Testis (tissue), 3 donors: Measurements from ENCODE around the gene EXOC7. TPM values are rescaled to one million over a fixed set of nuclear protein-coding genes. Genes with fewer than 3 reads are reported as not detected.

Source experiments
- DNase-seq: peaks from one replicate; pipeline ENCODE4 v3.0.0-alpha.2; 2019
- H3K27ac ChIP-seq, 2 donors: fragments of 200-600 bp; sonication (generic); one replicate each; pipeline ENCODE4 v1.5.1; 2019
- H3K27me3 ChIP-seq: fragments of 200-600 bp; sonication (generic); one replicate; pipeline ENCODE4 v1.5.1; 2019
- H3K36me3 ChIP-seq: fragments of 200-600 bp; sonication (generic); one replicate; pipeline ENCODE4 v1.5.1; 2017; ENCODE audit warnings: low read depth; ENCODE audit errors: missing control alignments
- H3K4me1 ChIP-seq: fragments of 200-600 bp; sonication (generic); one replicate; pipeline ENCODE4 v1.5.1; 2019
- H3K4me3 ChIP-seq, 2 donors: fragments of 200-600 bp; sonication (generic); one replicate each; pipeline ENCODE4 v1.5.1; 2017 to 2019
- H3K9me3 ChIP-seq: fragments of 200-600 bp; sonication (generic); one replicate; pipeline ENCODE4 v1.5.1; 2017
- POLR2A ChIP-seq: fragments of 450-650 bp; IDR thresholded peaks from one replicate; pipeline ENCODE4 v1.6.1; 2017; ENCODE audit warnings: antibody characterized with exemption, mild to moderate bottlenecking, moderate library complexity
- WGBS, 2 donors: methylation state at CpG; one replicate each; pipeline ENCODE4 v1.1.5; 2018; 5-methylcytosine and 5-hydroxymethylcytosine counted together
- intact Hi-C: fragments of 100-400 bp; cut with DNase I; formaldehyde crosslinking; loops from one replicate; pipeline ENCODE4 v1.15.1; 2023; ENCODE audit warnings: low total_unique reads
- polyA plus RNA-seq: library from polyadenylated mRNA; stranded (reverse); fragments of 350-450 nt; fragmentation: Illumina TruSeq; extraction: RNeasy Lipid Tissue Mini Kit (QIAGEN cat#74804); gene quantifications from one replicate; pipeline ENCODE4 v1.2.3, GENCODE V29; 2014; ENCODE audit warnings: low read depth, low replicate concordance; ENCODE audit not compliant: insufficient read depth
- total RNA-seq, 2 donors: library from RNA; depleted of rRNA; stranded (reverse); fragments of >200 nt; gene quantifications; one replicate each; pipeline ENCODE4 v1.2.3, GENCODE V29; 2016
- TF ChIP-seq, protein P1 (sequence below), 3 experiments: fragments of 450-650 bp in 2 of 3; fragments of 200-600 bp in 1 of 3; sonication (generic) in 1 of 3; IDR thresholded peaks; one replicate each; pipeline ENCODE4 v1.5.1; 2016 to 2019; ENCODE audit warnings: antibody characterized with exemption in 3 of 3, mild to moderate bottlenecking in 2 of 3, moderate library complexity in 1 of 3

EXOC7 gene
- total and polyA plus RNA-seq, 3 donors from 2014 or later = 99.1 to 138 (median 138) TPM

- Histone ChIP-seq H3K27me3 (no peaks in the 10 kb centered on the region), H3K27ac (no peak overlapping the region), H3K4me1 (no peaks in the 10 kb centered on the region), H3K36me3 (no peaks in the 10 kb centered on the region), H3K9me3 (no peaks in the 10 kb centered on the region), H3K4me3 (no peak overlapping the region)
- 89 to 92% methylated on average over 2 of the region's 2 CpGs for WGBS, 2 donors
- intact Hi-C loops = no loop called here
- no peak for DNase-seq
- TF ChIP-seq, protein P1, sequence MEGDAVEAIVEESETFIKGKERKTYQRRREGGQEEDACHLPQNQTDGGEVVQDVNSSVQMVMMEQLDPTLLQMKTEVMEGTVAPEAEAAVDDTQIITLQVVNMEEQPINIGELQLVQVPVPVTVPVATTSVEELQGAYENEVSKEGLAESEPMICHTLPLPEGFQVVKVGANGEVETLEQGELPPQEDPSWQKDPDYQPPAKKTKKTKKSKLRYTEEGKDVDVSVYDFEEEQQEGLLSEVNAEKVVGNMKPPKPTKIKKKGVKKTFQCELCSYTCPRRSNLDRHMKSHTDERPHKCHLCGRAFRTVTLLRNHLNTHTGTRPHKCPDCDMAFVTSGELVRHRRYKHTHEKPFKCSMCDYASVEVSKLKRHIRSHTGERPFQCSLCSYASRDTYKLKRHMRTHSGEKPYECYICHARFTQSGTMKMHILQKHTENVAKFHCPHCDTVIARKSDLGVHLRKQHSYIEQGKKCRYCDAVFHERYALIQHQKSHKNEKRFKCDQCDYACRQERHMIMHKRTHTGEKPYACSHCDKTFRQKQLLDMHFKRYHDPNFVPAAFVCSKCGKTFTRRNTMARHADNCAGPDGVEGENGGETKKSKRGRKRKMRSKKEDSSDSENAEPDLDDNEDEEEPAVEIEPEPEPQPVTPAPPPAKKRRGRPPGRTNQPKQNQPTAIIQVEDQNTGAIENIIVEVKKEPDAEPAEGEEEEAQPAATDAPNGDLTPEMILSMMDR (IDR thresholded peaks at IDR 0.05) = no peak
Measured at GRCh38 chr17:76111956-76112355, 8.4 kb upstream of the EXOC7 start.

GRCh38 chr17:76107509-76107908, 3.9 kb upstream of the EXOC7 start:
- H3K4me3 ChIP-seq = no peak overlapping the region
- H3K27ac ChIP-seq = no peak overlapping the region
- H3K4me1 ChIP-seq = peaks cover 4% of the 10 kb centered on the region
- TF ChIP-seq, protein P1 (IDR thresholded peaks at IDR 0.05) = peak in 2 of 3 experiments; percentile 11 to 17
- TF ChIP-seq POLR2A = no peak
- H3K9me3 ChIP-seq = no peaks in the 10 kb centered on the region
- no peaks in the 10 kb centered on the region for H3K27me3 ChIP-seq
- no peak for DNase-seq
- 85 to 90% methylated on average over 6 of the region's 6 CpGs for WGBS, 2 donors
- intact Hi-C loops = no loop called here
- no peaks in the 10 kb centered on the region for H3K36me3 ChIP-seq

GRCh38 chr17:76106703-76107102, 3.1 kb upstream of the EXOC7 start:
- intact Hi-C loops = no loop called here
- DNase-seq = no peak
- Histone ChIP-seq H3K4me3 (no peak overlapping the region), H3K27me3 (no peaks in the 10 kb centered on the region), H3K9me3 (no peaks in the 10 kb centered on the region), H3K4me1 (peaks cover 6% of the 10 kb centered on the region), H3K36me3 (no peaks in the 10 kb centered on the region), H3K27ac (no peak overlapping the region)
- TF ChIP-seq POLR2A = no peak
- TF ChIP-seq, protein P1 (IDR thresholded peaks at IDR 0.05) = no peak
- WGBS, 2 donors = 83 to 90% methylated on average over 3 of the region's 3 CpGs

DNA sequence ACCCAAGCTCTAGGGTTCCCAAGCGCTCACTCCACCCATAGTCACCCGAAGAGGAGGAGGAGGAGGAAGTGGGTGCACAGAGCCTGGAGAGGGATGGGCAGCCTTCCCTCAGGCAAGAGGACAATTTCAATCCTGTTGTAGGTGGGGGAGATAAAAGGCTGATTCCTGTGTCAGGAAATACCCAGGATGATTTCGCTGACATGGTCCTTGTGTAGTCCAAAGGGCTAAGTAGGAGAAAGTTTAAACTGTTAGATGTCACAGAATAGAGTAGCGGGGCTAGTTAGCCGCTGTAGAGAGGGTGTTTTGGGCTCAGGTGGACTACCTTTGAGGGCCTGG, 1.3 kb upstream of the EXOC7 start:
- TF ChIP-seq, protein P1 (IDR thresholded peaks at IDR 0.05) = no peak
- no peak for TF ChIP-seq POLR2A
- no peak for DNase-seq
- Histone ChIP-seq H3K9me3 (no peaks in the 10 kb centered on the region), H3K4me3 (peak overlapping the region in 1 of 2 donors; percentile 89), H3K27me3 (no peaks in the 10 kb centered on the region), H3K36me3 (no peaks in the 10 kb centered on the region), H3K4me1 (peaks cover 6% of the 10 kb centered on the region), H3K27ac (no peak overlapping the region)
- WGBS, 2 donors = 54 to 55% methylated on average over 5 of the region's 5 CpGs
- intact Hi-C loops = no loop called here

DNA sequence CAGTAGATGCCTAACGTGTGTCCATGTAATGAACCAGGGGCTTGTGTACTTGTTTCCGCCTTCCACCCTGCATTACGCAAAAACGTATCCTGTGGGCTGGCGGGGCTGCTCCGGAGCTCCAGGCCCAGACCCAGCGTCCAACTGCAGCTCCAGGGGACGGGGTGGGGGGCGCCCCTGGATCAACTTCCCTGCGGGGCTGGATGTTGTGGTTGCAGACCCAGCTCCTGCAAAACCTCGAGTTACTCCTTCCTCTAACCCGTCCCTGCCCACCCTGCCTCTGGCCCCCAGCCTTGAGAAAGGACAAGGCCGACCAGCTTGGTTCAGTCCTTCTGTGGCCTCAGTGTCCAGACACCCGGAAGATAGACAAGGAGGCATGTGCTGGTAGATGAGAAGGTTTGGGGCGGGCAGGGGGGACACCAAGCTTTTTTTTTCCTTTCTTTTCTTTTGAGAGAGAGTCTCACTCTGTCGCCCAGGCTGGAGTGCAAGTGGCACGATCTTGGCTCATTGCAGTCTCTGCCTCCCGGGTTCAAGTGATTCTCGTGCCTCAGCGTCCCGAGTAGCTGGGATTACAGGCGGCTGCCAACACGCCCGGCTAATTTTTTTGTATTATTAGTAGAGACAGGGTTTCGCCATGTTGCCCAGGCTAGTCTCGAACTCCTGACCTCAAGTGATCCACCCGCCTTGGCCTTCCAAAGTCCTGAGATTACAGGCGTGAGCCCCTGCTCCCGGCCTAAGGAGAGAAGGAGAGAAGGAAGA, 731 bp upstream of the EXOC7 start:
- H3K27me3 ChIP-seq = no peaks in the 10 kb centered on the region
- H3K36me3 ChIP-seq = no peaks in the 10 kb centered on the region
- 67 to 69% methylated on average over 26 to 29 of the region's 29 CpGs for WGBS, 2 donors
- H3K9me3 ChIP-seq = no peaks in the 10 kb centered on the region
- H3K4me1 ChIP-seq = peaks cover 6% of the 10 kb centered on the region
- TF ChIP-seq, protein P1 (IDR thresholded peaks at IDR 0.05) = no peak
- TF ChIP-seq POLR2A = no peak
- intact Hi-C loops = no loop called here
- DNase-seq = no peak
- peak overlapping the region; percentile 89 to 94 for H3K4me3 ChIP-seq
- H3K27ac ChIP-seq = peak overlapping the region; percentile 81 to 83
